Activated CD8-positive, alpha-beta T cell treated with anti-CD3 and anti-CD28 coated beads for 36 hours (primary cell): ENCODE data around the gene RGS19. TPM values are rescaled to one million over a fixed set of nuclear protein-coding genes. Genes with fewer than 3 reads are reported as not detected.

Source experiments
- ATAC-seq: fragments of 200-7000 bp; cut with Tn5 transposase; one replicate; pipeline ENCODE4 v1.10.0; 2021; ENCODE audit warnings: mild to moderate bottlenecking, moderate library complexity
- CTCF ChIA-PET: fragments of 350-600 bp; sonication (Branson Sonifier 250); formaldehyde crosslinking; loops from one replicate; lab custom pipeline; 2021; ENCODE audit warnings: antibody characterized with exemption; lab: Charles Lee
- POLR2A ChIA-PET: fragments of 350-600 bp; sonication (Branson Sonifier 250); formaldehyde crosslinking; loops from one replicate; lab custom pipeline; 2021; ENCODE audit warnings: antibody characterized with exemption; lab: Charles Lee
- DNase-seq: peaks from one replicate; pipeline ENCODE4 v3.0.0-alpha.2; 2020
- H3K27ac Mint-ChIP-seq: one replicate; pipeline ENCODE4 v1.8.0; 2021; ENCODE audit warnings: mild to moderate bottlenecking, mixed read lengths
- H3K27me3 Mint-ChIP-seq: one replicate; pipeline ENCODE4 v1.8.0; 2021; ENCODE audit warnings: mixed read lengths
- H3K36me3 Mint-ChIP-seq: one replicate; pipeline ENCODE4 v1.8.0; 2021; ENCODE audit warnings: low read depth, mixed read lengths
- H3K4me1 Mint-ChIP-seq: one replicate; pipeline ENCODE4 v1.8.0; 2021; ENCODE audit warnings: low read depth, mixed read lengths
- H3K4me3 Mint-ChIP-seq: one replicate; pipeline ENCODE4 v1.8.0; 2021; ENCODE audit warnings: mild to moderate bottlenecking, moderate library complexity, mixed read lengths
- H3K9me3 Mint-ChIP-seq: one replicate; pipeline ENCODE4 v1.8.0; 2021; ENCODE audit warnings: mixed read lengths
- CTCF ChIP-seq: fragments of 200-600 bp; IDR thresholded peaks from one replicate; pipeline ENCODE4 v1.8.0; 2022; ENCODE audit warnings: antibody characterized with exemption, mild to moderate bottlenecking
- intact Hi-C: fragments of 100-400 bp; cut with micrococcal nuclease; formaldehyde crosslinking; loops from one replicate; pipeline ENCODE4 v1.10.0; 2022
- total RNA-seq, 2 experiments: library from RNA; stranded (reverse); gene quantifications; one replicate each; pipeline ENCODE4 v1.2.3, GENCODE V29; 2021

RGS19 gene
- total RNA-seq, 2 experiments from 2014 or later, result 42.5 to 44.1 TPM

- no peak overlapping the region for H3K27ac Mint-ChIP-seq
- ATAC-seq, result no peak
- no peak overlapping the region for H3K4me3 Mint-ChIP-seq
- H3K36me3 Mint-ChIP-seq, result peaks cover 2% of the 10 kb centered on the region
- intact Hi-C loops, result no loop called here
- no peak for DNase-seq
- H3K9me3 Mint-ChIP-seq, result no peaks in the 10 kb centered on the region
- ChIA-PET POLR2A (interaction anchor here (0.7 to 2.8 kb wide), 2 partner anchors 9 to 50 kb away, joined by 3 to 15 read pairs; partner anchors contain the start of genes OPRL1 and RGS19), CTCF (interaction anchor here (0.8 to 1.6 kb wide), 7 partner anchors 8 to 533 kb away, joined by 3 to 5 read pairs (median 4); partner anchors contain the start of genes C20orf204, OPRL1 and PTK6)
- peaks cover 19% of the 10 kb centered on the region for H3K4me1 Mint-ChIP-seq
- H3K27me3 Mint-ChIP-seq, result no peaks in the 10 kb centered on the region
- no peak for TF ChIP-seq CTCF
Observed at GRCh38 chr20:64070244-64070993, 8.9 kb downstream of the RGS19 start.

GRCh38 chr20:64069614-64070243 lies 9.6 kb downstream of the RGS19 start:
- ChIA-PET CTCF (interaction anchor here (0.7 to 1.6 kb wide), 10 partner anchors 8 to 532 kb away, joined by 3 to 5 read pairs (median 3); partner anchors contain the start of genes C20orf204, OPRL1, PRPF6 and PTK6), POLR2A (interaction anchor here (0.7 to 2.8 kb wide), 2 partner anchors 10 to 50 kb away, joined by 3 to 15 read pairs; partner anchors contain the start of genes OPRL1 and RGS19)
- H3K27me3 Mint-ChIP-seq, result no peaks in the 10 kb centered on the region
- H3K4me3 Mint-ChIP-seq, result no peak overlapping the region
- DNase-seq (peak; percentile 49), ATAC-seq (no peak)
- intact Hi-C loops, result loop anchor here (10.0 kb wide), 1 partner anchor 95 kb away; the partner anchor contains the start of gene SAMD10
- peaks cover 2% of the 10 kb centered on the region for H3K36me3 Mint-ChIP-seq
- TF ChIP-seq CTCF, result peak; percentile 84
- H3K9me3 Mint-ChIP-seq, result no peaks in the 10 kb centered on the region
- H3K4me1 Mint-ChIP-seq, result peaks cover 23% of the 10 kb centered on the region
- H3K27ac Mint-ChIP-seq, result no peak overlapping the region

- Mint-ChIP-seq H3K4me3 (no peak overlapping the region), H3K9me3 (no peaks in the 10 kb centered on the region), H3K4me1 (peaks cover 29% of the 10 kb centered on the region), H3K27me3 (no peaks in the 10 kb centered on the region), H3K27ac (no peak overlapping the region), H3K36me3 (peaks cover 2% of the 10 kb centered on the region)
- ATAC-seq, result no peak
- intact Hi-C loops, result loop anchor here (10.0 kb wide), 1 partner anchor 94 kb away; the partner anchor contains the start of gene SAMD10
- POLR2A ChIA-PET, result interaction anchor here (2.8 kb wide), 1 partner anchor 10 kb away, joined by 15 read pairs; the partner anchor contains the start of genes OPRL1 and RGS19
- no peak for TF ChIP-seq CTCF
- CTCF ChIA-PET, result interaction anchor here (0.7 to 1.6 kb wide), 7 partner anchors 9 to 532 kb away, joined by 3 to 5 read pairs (median 3); partner anchors contain the start of genes OPRL1, PRPF6 and PTK6
- no peak for DNase-seq
Observed at GRCh38 chr20:64069209-64069613, 10.1 kb downstream of the RGS19 start.

GRCh38 chr20:64068386-64069208 lies 10.7 kb downstream of the RGS19 start:
- ATAC-seq (no peak), DNase-seq (no peak)
- TF ChIP-seq CTCF, result no peak
- ChIA-PET POLR2A (interaction anchor here (0.7 to 2.8 kb wide), 2 partner anchors 11 to 17 kb away, joined by 3 to 15 read pairs; partner anchors contain the start of genes OPRL1 and RGS19), CTCF (interaction anchor here (1.1 to 1.6 kb wide), 3 partner anchors 8 to 17 kb away, joined by 3 to 5 read pairs (median 4); no protein-coding TSS in a partner anchor)
- Mint-ChIP-seq H3K9me3 (no peaks in the 10 kb centered on the region), H3K4me1 (peaks cover 35% of the 10 kb centered on the region), H3K4me3 (no peak overlapping the region), H3K27me3 (no peaks in the 10 kb centered on the region), H3K27ac (no peak overlapping the region), H3K36me3 (peaks cover 2% of the 10 kb centered on the region)
- intact Hi-C loops, result loop anchor here (10.0 kb wide), 1 partner anchor 94 kb away; the partner anchor contains the start of gene SAMD10
